HG02642 (cell line): ENCODE results near the gene PTTG1IP.
A peak's percentile ranks its signal among the peaks of the same experiment; 100 is the strongest.

Source experiments
- ATAC-seq: cut with Tn5 transposase; IDR thresholded peaks from one replicate; pipeline ENCODE4 v1.9.1; 2021; ENCODE audit warnings: mild to moderate bottlenecking; ENCODE audit not compliant: unreplicated experiment, poor library complexity

The PTTG1IP gene

GRCh38 chr21:44814498-44815023, 58.9 kb downstream of the PTTG1IP start:
- ATAC-seq, result no peak

- ATAC-seq, result no peak
Observed at GRCh38 chr21:44813727-44814126, 59.8 kb downstream of the PTTG1IP start.

GRCh38 chr21:44813149-44813548, 60.3 kb downstream of the PTTG1IP start:
- ATAC-seq, result no peak

DNA sequence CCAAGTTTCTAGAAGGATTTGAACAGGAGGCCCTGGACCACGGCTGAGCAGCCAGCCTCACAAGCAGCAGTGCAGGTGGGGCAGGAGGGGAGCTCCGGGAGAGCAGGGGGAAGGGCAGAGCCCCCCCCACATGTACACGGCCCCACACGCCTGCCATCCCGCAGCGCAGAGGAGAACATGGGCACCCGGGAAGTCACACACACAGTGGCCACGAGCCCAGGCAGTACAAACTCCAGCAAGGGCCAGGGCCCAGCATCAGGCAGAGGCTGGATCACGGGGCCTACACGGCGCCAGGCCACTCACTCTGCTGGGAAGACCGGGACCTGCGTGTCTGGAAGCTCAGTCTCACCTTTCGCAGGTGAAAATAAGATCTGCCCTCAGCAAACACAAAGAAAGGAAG, 60.9 kb downstream of the PTTG1IP start:
- ATAC-seq, result no peak

DNA sequence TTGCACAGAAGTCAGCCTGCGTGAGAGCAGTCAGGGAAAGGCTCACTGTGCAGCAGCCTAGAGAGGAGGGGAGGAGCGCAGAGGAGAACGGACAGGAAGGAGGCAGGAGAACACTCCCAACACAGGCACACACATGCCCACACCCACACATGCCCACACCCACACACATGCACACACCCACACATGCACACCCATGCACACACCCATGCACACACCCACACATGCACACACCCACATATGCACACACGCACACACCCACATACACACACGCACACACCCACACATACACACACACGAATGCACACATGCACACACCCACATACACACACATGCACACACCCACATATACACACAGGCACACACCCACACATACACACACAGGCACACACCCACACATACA, 62.7 kb downstream of the PTTG1IP start:
- ATAC-seq, result no peak

GRCh38 chr21:44805859-44806258, 67.6 kb downstream of the PTTG1IP start:
- no peak for ATAC-seq

- no peak for ATAC-seq
Observed at GRCh38 chr21:44805226-44805625, 68.3 kb downstream of the PTTG1IP start.

DNA sequence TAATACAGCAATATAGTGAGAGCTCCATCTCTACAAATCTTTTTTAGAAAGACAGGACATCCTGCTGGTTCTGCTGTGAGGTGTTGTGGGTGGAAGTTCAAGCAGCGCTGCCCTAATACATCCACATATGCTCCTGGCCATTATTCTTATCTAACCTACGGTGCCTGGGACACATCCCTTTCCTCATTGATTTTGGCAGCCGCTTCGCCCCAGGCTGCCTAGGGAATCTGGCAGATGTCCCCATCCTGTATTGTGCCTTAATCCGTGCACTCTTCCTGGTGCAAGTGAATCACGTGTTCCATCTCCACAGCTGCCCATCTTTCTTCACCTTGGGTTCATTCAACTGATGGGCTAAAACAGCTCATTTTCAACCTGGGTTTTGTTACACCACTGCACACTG, 68.7 kb downstream of the PTTG1IP start:
- no peak for ATAC-seq

- ATAC-seq, result no peak
Observed at GRCh38 chr21:44803651-44804050, 69.8 kb downstream of the PTTG1IP start.

- peak; percentile 18 for ATAC-seq
Observed at GRCh38 chr21:44802396-44803153, 70.9 kb downstream of the PTTG1IP start.

DNA sequence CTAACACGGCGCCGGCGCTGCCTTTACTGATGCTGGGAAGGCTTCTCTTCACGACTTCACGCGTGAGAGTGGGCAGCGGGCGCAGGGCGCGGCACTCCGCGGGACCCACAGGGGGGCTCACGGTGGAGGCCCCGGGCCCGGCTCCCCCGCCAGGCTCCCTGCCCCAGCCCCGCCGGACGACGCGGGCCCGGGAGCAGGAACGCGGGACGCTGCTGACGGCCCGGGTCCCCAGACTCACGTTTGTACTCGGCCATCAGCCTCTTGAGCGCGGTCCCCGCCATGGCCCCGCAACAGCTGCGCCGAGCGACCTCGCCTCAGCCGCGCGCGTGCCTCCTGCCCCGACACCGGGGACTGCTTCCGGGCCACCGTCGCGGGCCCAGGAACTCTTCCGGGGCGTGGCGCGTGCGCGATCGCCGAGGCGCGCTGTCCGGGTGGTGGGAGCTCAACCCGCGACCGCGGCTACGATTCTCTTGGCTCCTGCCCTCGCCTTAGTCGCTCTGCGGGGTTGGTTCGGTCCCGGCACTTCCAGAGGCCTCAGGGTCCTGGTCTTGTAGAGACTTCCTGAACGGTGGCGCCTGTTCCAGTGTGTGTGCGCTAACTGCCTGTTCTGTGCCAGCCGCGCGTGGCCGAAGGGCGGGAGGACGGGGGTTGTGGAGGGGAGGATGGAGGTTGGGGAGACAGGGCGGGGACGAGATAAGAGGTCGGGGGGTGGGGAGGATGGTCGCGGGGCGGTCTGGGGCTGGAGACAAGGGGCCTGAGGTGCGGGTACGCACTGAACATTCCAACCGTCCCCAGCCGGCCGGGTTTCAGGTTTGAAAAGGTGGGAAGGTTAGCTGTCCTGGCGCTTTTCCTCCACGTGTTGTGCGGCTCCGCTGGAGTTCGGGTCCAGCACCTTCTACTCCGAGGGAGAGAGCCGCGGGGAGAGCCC, 71.8 kb downstream of the PTTG1IP start, which contains the start of gene UBE2G2:
TSS of gene UBE2G2 (minus strand) at position 353 of the 928 bp plus-strand sequence. CDS start at position 281, 72 bp downstream.
- peak; percentile 95 for ATAC-seq

GRCh38 chr21:44800971-44801467, 72.5 kb downstream of the PTTG1IP start:
- no peak for ATAC-seq

DNA sequence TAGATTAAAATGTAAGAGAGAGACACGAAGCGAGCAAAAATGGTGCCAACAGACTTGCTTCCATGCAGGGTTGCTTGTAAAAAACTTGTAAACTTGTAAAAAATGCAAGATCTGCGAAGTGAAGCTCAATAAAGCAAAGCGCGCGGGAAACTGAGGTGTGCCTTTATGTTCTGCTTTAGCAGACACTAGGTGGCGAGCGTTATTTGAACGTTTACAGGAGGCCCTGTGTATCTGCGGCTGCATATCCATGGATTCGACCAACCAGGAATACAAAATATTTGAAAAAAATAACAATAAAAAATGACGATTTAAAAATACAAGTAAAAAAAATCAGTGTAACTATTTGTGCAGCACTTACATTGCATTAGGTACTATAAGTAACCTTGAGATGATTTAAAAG, 73.4 kb downstream of the PTTG1IP start:
- no peak for ATAC-seq

GRCh38 chr21:44799646-44800045, 73.8 kb downstream of the PTTG1IP start:
- no peak for ATAC-seq
